GM23248 (cell line): ENCODE measurements around the gene GLRX.

ENCODE experiments used
- EZH2 ChIP-seq: fragments of 200-600 bp; sonication (generic); IDR thresholded peaks from 2 replicates; pipeline ENCODE4 v1.6.1; 2018; ENCODE audit warnings: antibody characterized with exemption, mild to moderate bottlenecking; ENCODE audit not compliant: insufficient read depth, poor library complexity, severe bottlenecking
- EZH2phosphoT487 ChIP-seq: fragments of 200-600 bp; sonication (generic); IDR thresholded peaks from 2 replicates; pipeline ENCODE4 v1.6.1; 2018; ENCODE audit warnings: antibody characterized with exemption, moderate library complexity, mild to moderate bottlenecking, low read depth; ENCODE audit not compliant: insufficient read depth

- no peak for TF ChIP-seq EZH2phosphoT487
- no peak for TF ChIP-seq EZH2
Measured at GRCh38 chr5:95806687-95807086, 15.8 kb downstream of the GLRX start.
